Measurements from ENCODE around the gene ATF6. TPM values are rescaled to one million over a fixed set of nuclear protein-coding genes. Genes with fewer than 3 reads are reported as not detected.

The ATF6 gene
- total RNA-seq, 2 donors from 2014 or later, result 17.5 to 24.9 TPM

GRCh38 chr1:161921990-161922389 lies 155.9 kb downstream of the ATF6 start:
- H3K27me3 Mint-ChIP-seq, result no peaks in the 10 kb centered on the region
- H3K9me3 Mint-ChIP-seq, result no peaks in the 10 kb centered on the region
- H3K36me3 Mint-ChIP-seq (ENCODE audit: low read depth), result peaks cover 48% of the 10 kb centered on the region
- no peak overlapping the region for H3K27ac Mint-ChIP-seq
- H3K4me1 Mint-ChIP-seq, result peaks cover 19% of the 10 kb centered on the region
- no peak for ATAC-seq (replicated peaks)
- no peak overlapping the region for H3K4me3 Mint-ChIP-seq

DNA sequence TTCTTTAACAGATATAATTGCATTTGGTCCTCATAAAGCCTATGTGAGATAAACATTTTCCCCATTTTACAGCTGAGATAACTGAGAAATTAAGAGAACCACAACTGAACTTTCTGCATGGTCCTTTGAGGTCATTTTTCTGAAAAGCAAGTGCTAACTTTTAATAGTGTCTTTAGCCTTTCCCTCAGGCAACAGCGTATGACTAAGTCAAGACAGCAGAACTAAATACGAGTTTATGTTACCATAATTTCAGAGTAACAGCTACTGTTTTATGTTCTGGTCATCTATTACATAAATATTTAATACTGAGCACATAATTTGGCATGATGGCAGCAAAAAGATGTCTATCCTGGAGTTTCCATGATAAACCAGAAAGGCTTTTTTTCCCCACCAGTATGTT lies 161.9 kb downstream of the ATF6 start:
- H3K4me3 Mint-ChIP-seq, result no peak overlapping the region
- no peak for ATAC-seq (replicated peaks)

DNA sequence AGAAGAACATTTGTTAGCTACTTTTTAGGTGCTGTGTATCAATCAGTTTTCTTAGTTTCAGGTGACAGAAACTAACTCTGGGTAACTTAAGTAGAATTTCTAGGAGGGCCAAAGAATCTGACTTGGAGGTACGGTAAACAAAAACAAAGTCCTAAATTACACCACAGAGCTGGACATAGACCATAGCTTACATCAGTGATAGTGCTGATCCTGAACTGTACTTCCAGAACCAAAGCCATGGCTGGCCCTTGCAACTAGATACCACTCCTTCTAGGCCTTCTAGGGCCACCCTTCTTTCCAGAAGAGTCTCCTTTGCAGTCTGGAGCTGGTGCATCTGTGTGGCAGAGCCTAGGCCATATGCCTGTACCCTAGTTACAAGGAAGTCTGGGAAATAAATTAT lies 163.0 kb downstream of the ATF6 start:
- no peak for ATAC-seq (replicated peaks)
- no peaks in the 10 kb centered on the region for H3K9me3 Mint-ChIP-seq
- no peak overlapping the region for H3K4me3 Mint-ChIP-seq
- H3K27ac Mint-ChIP-seq, result no peak overlapping the region
- H3K4me1 Mint-ChIP-seq, result peaks cover 16% of the 10 kb centered on the region
- no peaks in the 10 kb centered on the region for H3K27me3 Mint-ChIP-seq
- peaks cover 28% of the 10 kb centered on the region for H3K36me3 Mint-ChIP-seq (ENCODE audit: low read depth)

More for the DNA sequence above, 161.9 kb downstream of the ATF6 start:
- Mint-ChIP-seq H3K36me3 (ENCODE audit: low read depth) (peaks cover 32% of the 10 kb centered on the region), H3K27me3 (no peaks in the 10 kb centered on the region), H3K27ac (no peak overlapping the region), H3K4me1 (peaks cover 9% of the 10 kb centered on the region), H3K9me3 (no peaks in the 10 kb centered on the region)

DNA sequence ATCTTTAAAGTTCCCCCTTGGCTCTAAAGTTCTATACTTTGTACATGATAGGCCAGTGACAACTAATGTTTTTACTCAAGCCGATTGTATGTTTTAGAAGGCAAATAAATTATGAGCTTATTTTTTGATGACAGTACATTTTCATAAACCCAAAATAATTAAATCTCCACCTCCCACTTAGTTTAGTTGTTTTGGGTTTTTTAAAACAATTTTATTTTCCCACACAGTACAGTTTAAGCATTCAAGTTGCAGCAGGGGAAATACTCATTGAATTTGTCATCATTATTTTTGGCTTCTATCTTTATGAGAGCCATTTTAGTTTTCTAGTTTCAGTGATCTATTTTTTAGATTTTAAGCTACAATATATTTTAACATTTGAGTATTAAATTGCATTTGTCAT lies 163.9 kb downstream of the ATF6 start:
- H3K36me3 Mint-ChIP-seq (ENCODE audit: low read depth), result peaks cover 26% of the 10 kb centered on the region
- no peak for ATAC-seq (replicated peaks)
- H3K9me3 Mint-ChIP-seq, result no peaks in the 10 kb centered on the region
- H3K4me3 Mint-ChIP-seq, result no peak overlapping the region
- H3K4me1 Mint-ChIP-seq, result peaks cover 24% of the 10 kb centered on the region
- no peaks in the 10 kb centered on the region for H3K27me3 Mint-ChIP-seq
- H3K27ac Mint-ChIP-seq, result no peak overlapping the region

GRCh38 chr1:161932668-161933067 lies 166.5 kb downstream of the ATF6 start:
- Mint-ChIP-seq H3K27ac (no peak overlapping the region), H3K4me3 (no peak overlapping the region)

GRCh38 chr1:161933592-161934588 lies 167.8 kb downstream of the ATF6 start:
- peak; percentile 74 for ATAC-seq (replicated peaks)
- H3K4me3 Mint-ChIP-seq, result peak overlapping the region; percentile 34
- no peaks in the 10 kb centered on the region for H3K9me3 Mint-ChIP-seq
- H3K4me1 Mint-ChIP-seq, result peaks cover 22% of the 10 kb centered on the region
- no peaks in the 10 kb centered on the region for H3K27me3 Mint-ChIP-seq
- H3K27ac Mint-ChIP-seq, result peak overlapping the region; percentile 25
- H3K36me3 Mint-ChIP-seq (ENCODE audit: low read depth), result peaks cover 12% of the 10 kb centered on the region

More at GRCh38 chr1:161932668-161933067, 166.5 kb downstream of the ATF6 start:
- Mint-ChIP-seq H3K36me3 (ENCODE audit: low read depth) (peaks cover 14% of the 10 kb centered on the region), H3K4me1 (peaks cover 25% of the 10 kb centered on the region), H3K27me3 (no peaks in the 10 kb centered on the region), H3K9me3 (no peaks in the 10 kb centered on the region)
- no peak for ATAC-seq (replicated peaks)

GRCh38 chr1:161935264-161935663 lies 169.1 kb downstream of the ATF6 start:
- no peaks in the 10 kb centered on the region for H3K27me3 Mint-ChIP-seq
- H3K9me3 Mint-ChIP-seq, result no peaks in the 10 kb centered on the region
- peaks cover 1% of the 10 kb centered on the region for H3K36me3 Mint-ChIP-seq (ENCODE audit: low read depth)
- H3K4me3 Mint-ChIP-seq, result no peak overlapping the region
- no peak for ATAC-seq (replicated peaks)
- peak overlapping the region; percentile 25 for H3K27ac Mint-ChIP-seq
- H3K4me1 Mint-ChIP-seq, result peaks cover 21% of the 10 kb centered on the region

GRCh38 chr1:161936786-161937185 lies 170.7 kb downstream of the ATF6 start:
- no peak overlapping the region for H3K27ac Mint-ChIP-seq
- H3K27me3 Mint-ChIP-seq, result no peaks in the 10 kb centered on the region
- no peak overlapping the region for H3K4me3 Mint-ChIP-seq
- peaks cover 10% of the 10 kb centered on the region for H3K36me3 Mint-ChIP-seq (ENCODE audit: low read depth)
- H3K4me1 Mint-ChIP-seq, result peaks cover 21% of the 10 kb centered on the region
- no peak for ATAC-seq (replicated peaks)
- H3K9me3 Mint-ChIP-seq, result no peaks in the 10 kb centered on the region

DNA sequence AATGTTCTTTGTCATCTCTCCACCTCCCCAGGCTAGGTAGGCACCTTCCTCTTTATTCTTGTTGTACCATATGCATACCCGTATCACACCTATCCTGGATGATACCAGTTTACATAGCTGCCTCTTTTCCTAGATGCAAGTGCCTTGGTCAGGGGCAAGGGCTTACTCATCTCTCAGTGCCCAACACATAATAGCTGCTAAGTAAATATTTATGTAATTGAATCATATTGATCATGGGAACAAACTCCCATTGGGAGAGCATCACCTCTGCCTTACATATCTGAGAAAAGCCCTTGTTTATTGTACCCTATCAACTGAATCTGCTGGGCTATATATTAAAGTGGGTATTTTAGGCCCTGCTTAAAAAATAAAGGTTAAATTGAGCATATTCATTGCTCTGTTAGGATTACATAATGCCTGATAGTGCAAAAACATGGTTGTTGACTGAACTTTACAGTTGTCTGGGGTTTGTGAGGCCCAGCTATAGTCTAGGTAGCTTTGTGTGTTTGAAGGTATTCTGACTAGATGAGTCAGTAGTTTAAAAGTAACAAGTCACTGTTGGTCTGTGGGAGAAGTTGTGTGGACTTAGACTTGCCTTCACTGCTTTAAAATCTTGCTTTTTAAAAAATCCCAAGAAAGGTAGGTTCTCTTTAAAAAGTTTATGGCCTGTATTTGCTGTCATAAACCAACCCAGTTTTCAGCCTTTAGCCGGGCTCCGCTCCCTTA lies 174.9 kb downstream of the ATF6 start:
- no peak for ATAC-seq (replicated peaks)
- Mint-ChIP-seq H3K4me3 (no peak overlapping the region), H3K9me3 (no peaks in the 10 kb centered on the region)

DNA sequence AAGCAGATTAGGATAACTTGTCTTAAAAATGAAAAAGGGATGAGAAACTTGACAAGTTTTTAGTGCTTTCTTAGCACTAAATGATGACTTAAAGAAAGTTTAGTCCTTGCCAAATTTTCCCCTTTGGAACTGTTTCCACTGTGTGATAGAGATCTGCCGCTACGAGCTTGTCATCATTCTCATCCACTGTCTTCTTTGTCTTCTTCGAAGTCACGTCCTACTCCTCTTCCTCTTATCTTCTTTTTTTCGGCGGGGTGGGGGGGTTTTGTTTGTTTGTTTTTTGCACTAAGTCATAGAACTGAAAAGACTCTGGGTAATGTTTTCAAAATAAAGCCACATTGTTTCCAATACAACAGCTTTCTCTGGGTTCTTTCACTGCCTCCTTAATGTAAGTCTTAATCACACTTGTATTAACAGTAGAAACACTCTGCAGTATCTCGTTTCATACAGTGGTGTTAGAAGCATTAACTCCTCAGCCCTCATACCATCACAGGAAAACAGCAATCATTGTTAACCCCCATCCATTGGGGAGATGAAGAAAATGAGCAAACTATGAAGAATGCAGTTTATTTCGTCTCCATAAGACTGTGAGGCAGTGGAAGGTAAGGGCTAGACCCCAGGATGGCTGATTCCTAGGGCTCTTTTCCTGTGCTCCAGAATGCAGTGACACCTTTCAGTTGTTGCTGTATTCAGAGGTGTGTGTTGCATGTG lies 175.8 kb downstream of the ATF6 start:
- H3K36me3 Mint-ChIP-seq (ENCODE audit: low read depth), result peaks cover 55% of the 10 kb centered on the region
- H3K9me3 Mint-ChIP-seq, result no peaks in the 10 kb centered on the region
- ATAC-seq (replicated peaks), result no peak

More for the DNA sequence above, 174.9 kb downstream of the ATF6 start:
- no peaks in the 10 kb centered on the region for H3K27me3 Mint-ChIP-seq
- H3K36me3 Mint-ChIP-seq (ENCODE audit: low read depth), result peaks cover 51% of the 10 kb centered on the region
- H3K27ac Mint-ChIP-seq, result no peak overlapping the region
- H3K4me1 Mint-ChIP-seq, result peaks cover 4% of the 10 kb centered on the region

GRCh38 chr1:161943737-161944136 lies 177.6 kb downstream of the ATF6 start:
- peaks cover 4% of the 10 kb centered on the region for H3K4me1 Mint-ChIP-seq
- no peak overlapping the region for H3K27ac Mint-ChIP-seq
- H3K36me3 Mint-ChIP-seq (ENCODE audit: low read depth), result peaks cover 64% of the 10 kb centered on the region
- H3K4me3 Mint-ChIP-seq, result no peak overlapping the region
- no peaks in the 10 kb centered on the region for H3K9me3 Mint-ChIP-seq
- no peak for ATAC-seq (replicated peaks)
- no peaks in the 10 kb centered on the region for H3K27me3 Mint-ChIP-seq

More for the DNA sequence above, 175.8 kb downstream of the ATF6 start:
- Mint-ChIP-seq H3K27ac (no peak overlapping the region), H3K4me1 (peaks cover 4% of the 10 kb centered on the region), H3K27me3 (no peaks in the 10 kb centered on the region), H3K4me3 (no peak overlapping the region)

DNA sequence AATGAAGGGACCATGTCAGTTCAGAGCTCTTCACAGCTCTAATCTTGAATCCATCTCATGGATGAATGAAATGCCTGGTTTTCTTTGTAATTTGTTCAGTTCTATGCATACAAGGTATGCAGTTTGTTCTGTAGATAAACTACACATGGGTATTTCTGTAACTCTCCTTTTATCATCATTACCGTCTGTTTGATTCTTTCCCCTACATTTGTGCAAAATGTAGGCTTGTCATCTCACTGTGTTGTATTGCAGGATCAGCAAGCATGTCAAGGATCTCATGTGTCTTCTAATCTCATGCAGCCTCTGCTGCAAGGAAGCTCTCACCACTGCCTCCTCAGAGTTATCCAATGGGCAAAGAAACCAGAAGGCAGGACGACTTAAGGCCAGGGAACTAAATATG lies 178.3 kb downstream of the ATF6 start:
- Mint-ChIP-seq H3K4me1 (peaks cover 4% of the 10 kb centered on the region), H3K36me3 (ENCODE audit: low read depth) (peaks cover 64% of the 10 kb centered on the region), H3K4me3 (no peak overlapping the region), H3K27me3 (no peaks in the 10 kb centered on the region), H3K27ac (no peak overlapping the region), H3K9me3 (no peaks in the 10 kb centered on the region)
- no peak for ATAC-seq (replicated peaks)

- no peak overlapping the region for H3K4me3 Mint-ChIP-seq
- H3K36me3 Mint-ChIP-seq (ENCODE audit: low read depth), result peaks cover 64% of the 10 kb centered on the region
- no peak for ATAC-seq (replicated peaks)
- peaks cover 4% of the 10 kb centered on the region for H3K4me1 Mint-ChIP-seq
- H3K9me3 Mint-ChIP-seq, result no peaks in the 10 kb centered on the region
- H3K27me3 Mint-ChIP-seq, result no peaks in the 10 kb centered on the region
- H3K27ac Mint-ChIP-seq, result no peak overlapping the region
Measured at GRCh38 chr1:161945306-161946060, 179.4 kb downstream of the ATF6 start.

All from activated T-helper 17 cell treated with anti-CD3 and anti-CD28 coated beads, Interleukin-2, amount 50 U/mL, for 72 hours (primary cell).